DND-41 (cell line): ENCODE measurements around the gene CMTR1.

ENCODE experiments used
- ATAC-seq: fragments of 200-7000 bp; cut with Tn5 transposase; 3 replicates; pipeline ENCODE4 v1.9.1; 2021; ENCODE audit warnings: low read depth; ENCODE audit not compliant: insufficient read depth
- DNase-seq: peaks from one replicate; pipeline ENCODE4 v3.0.0-alpha.2; 2020
- H2AFZ ChIP-seq: 2 replicates; pipeline ENCODE4 v1.6.0; 2012; ENCODE audit warnings: low read depth, low read length
- H3K27ac ChIP-seq: 2 replicates; pipeline ENCODE4 v1.5.1; 2012; ENCODE audit warnings: low read length, inconsistent platforms
- H3K27me3 ChIP-seq: fragments of 200-600 bp; sonication (generic); 2 replicates; pipeline ENCODE4 v1.6.0; 2012; ENCODE audit warnings: low read length, mild to moderate bottlenecking, inconsistent platforms; ENCODE audit not compliant: insufficient read depth, poor library complexity
- H3K36me3 ChIP-seq: 2 replicates; pipeline ENCODE4 v1.5.1; 2012; ENCODE audit warnings: low read length, inconsistent platforms; ENCODE audit not compliant: insufficient read depth
- H3K4me1 ChIP-seq: 2 replicates; pipeline ENCODE4 v1.5.1; 2012; ENCODE audit warnings: mild to moderate bottlenecking, low read length; ENCODE audit not compliant: insufficient read depth
- H3K4me2 ChIP-seq: 2 replicates; pipeline ENCODE4 v1.6.0; 2012; ENCODE audit warnings: mild to moderate bottlenecking, moderate library complexity, low read length, inconsistent platforms; ENCODE audit not compliant: insufficient read depth
- H3K4me3 ChIP-seq, 2 experiments: fragments of 200-600 bp in 1 of 2; shearing (Covaris generic) in 1 of 2; 2 replicates each; pipeline ENCODE4 v1.5.1; 2012 to 2016; ENCODE audit warnings: inconsistent platforms in 2 of 2, low read length in 2 of 2, mild to moderate bottlenecking in 2 of 2, low read depth in 1 of 2, moderate library complexity in 1 of 2
- H3K79me2 ChIP-seq: 2 replicates; pipeline ENCODE4 v1.6.0; 2012; ENCODE audit warnings: low read length, inconsistent platforms; ENCODE audit not compliant: insufficient read depth
- H3K9ac ChIP-seq: 2 replicates; pipeline ENCODE4 v1.6.0; 2012; ENCODE audit warnings: low read depth, mild to moderate bottlenecking, inconsistent platforms, low read length, moderate library complexity
- H3K9me3 ChIP-seq: 2 replicates; pipeline ENCODE4 v1.5.1; 2012; ENCODE audit warnings: low read length, moderate library complexity, mild to moderate bottlenecking, inconsistent platforms; ENCODE audit not compliant: insufficient read depth, severe bottlenecking
- H4K20me1 ChIP-seq: 2 replicates; pipeline ENCODE4 v1.6.0; 2012; ENCODE audit warnings: low read length; ENCODE audit not compliant: insufficient read depth
- CTCF ChIP-seq: IDR thresholded peaks from 2 replicates; pipeline ENCODE4 v1.5.1; 2012; ENCODE audit warnings: borderline replicate concordance, low read length, moderate library complexity, mild to moderate bottlenecking; ENCODE audit not compliant: poor library complexity, severe bottlenecking; ENCODE audit errors: extremely low read depth
- EZH2 ChIP-seq: IDR thresholded peaks from 3 replicates; pipeline ENCODE4 v1.6.1; 2012; ENCODE audit warnings: borderline replicate concordance, low read depth, mild to moderate bottlenecking, moderate library complexity, low read length, inconsistent platforms; ENCODE audit not compliant: severe bottlenecking

CMTR1 gene

DNA sequence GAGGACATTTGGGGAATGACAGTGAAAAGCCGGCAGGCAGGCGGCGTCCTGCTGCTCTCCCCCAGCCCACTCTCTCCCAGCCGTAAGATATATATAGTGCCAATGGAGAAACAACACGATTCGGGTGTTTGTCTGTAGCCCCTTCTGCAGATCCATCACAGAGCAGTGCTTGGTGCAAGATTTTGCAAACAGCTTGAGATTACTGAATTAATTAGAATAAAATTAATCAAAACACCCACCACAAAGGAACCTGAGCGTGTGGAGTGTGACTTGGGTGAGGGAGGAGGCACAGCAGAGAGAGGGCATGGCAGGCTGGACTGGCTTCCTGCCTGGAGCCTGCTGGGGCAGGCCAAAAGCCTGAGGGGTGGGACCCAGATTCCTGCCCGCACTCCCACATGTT, 95.5 kb downstream of the CMTR1 start:
- H4K20me1 ChIP-seq: peaks cover 2% of the 10 kb centered on the region; the same call in 1 of the 2 replicates
- H3K9me3 ChIP-seq: no peaks in the 10 kb centered on the region
- no peak overlapping the region for H2AFZ ChIP-seq
- DNase-seq (no peak), ATAC-seq (no peak)
- no peak overlapping the region for H3K27ac ChIP-seq
- no peak overlapping the region for H3K4me3 ChIP-seq
- no peaks in the 10 kb centered on the region for H3K4me1 ChIP-seq
- H3K4me2 ChIP-seq: no peak overlapping the region
- peaks cover 19% of the 10 kb centered on the region for H3K27me3 ChIP-seq
- H3K36me3 ChIP-seq: no peaks in the 10 kb centered on the region
- no peak for TF ChIP-seq CTCF
- no peaks in the 10 kb centered on the region for H3K79me2 ChIP-seq
- H3K9ac ChIP-seq: no peak overlapping the region

- no peak overlapping the region for H2AFZ ChIP-seq
- ATAC-seq (no peak), DNase-seq (no peak)
- H3K9ac ChIP-seq: no peak overlapping the region
- H3K4me3 ChIP-seq: no peak overlapping the region
- no peaks in the 10 kb centered on the region for H3K4me1 ChIP-seq
- no peaks in the 10 kb centered on the region for H3K79me2 ChIP-seq
- no peaks in the 10 kb centered on the region; the same call in 1 of the 2 replicates for H4K20me1 ChIP-seq
- TF ChIP-seq EZH2 (no peak), CTCF (no peak)
- no peaks in the 10 kb centered on the region for H3K9me3 ChIP-seq
- no peak overlapping the region for H3K27ac ChIP-seq
- no peak overlapping the region for H3K4me2 ChIP-seq
- H3K36me3 ChIP-seq: no peaks in the 10 kb centered on the region
- peaks cover 23% of the 10 kb centered on the region for H3K27me3 ChIP-seq
Observed at GRCh38 chr6:37530297-37530696, 97.3 kb downstream of the CMTR1 start.

- peaks cover 23% of the 10 kb centered on the region for H3K27me3 ChIP-seq
- peaks cover 3% of the 10 kb centered on the region; the same call in 1 of the 2 replicates for H4K20me1 ChIP-seq
- ATAC-seq: no peak
Observed at GRCh38 chr6:37531026-37531425, 98.0 kb downstream of the CMTR1 start.

More at GRCh38 chr6:37531026-37531425, 98.0 kb downstream of the CMTR1 start:
- no peak overlapping the region for H3K4me3 ChIP-seq
- no peaks in the 10 kb centered on the region for H3K4me1 ChIP-seq
- no peak overlapping the region for H3K27ac ChIP-seq
- no peak for TF ChIP-seq EZH2
- TF ChIP-seq CTCF: no peak
- H3K4me2 ChIP-seq: no peak overlapping the region
- H3K36me3 ChIP-seq: no peaks in the 10 kb centered on the region
- no peak for DNase-seq
- H3K9ac ChIP-seq: no peak overlapping the region
- no peaks in the 10 kb centered on the region for H3K79me2 ChIP-seq
- H2AFZ ChIP-seq: no peak overlapping the region
- H3K9me3 ChIP-seq: no peaks in the 10 kb centered on the region
